ENCODE data around the gene MAP2K5.
"Not testable (repeated sequence)": the region's sequence is repeated elsewhere in the genome, so short reads cannot be mapped to it uniquely, and the experiment has no call there.

The MAP2K5 gene

GRCh38 chr15:67601073-67601472 is 58.6 kb downstream of the MAP2K5 start:
- DNase-seq (ENCODE audit: low spot score): no peak

DNA sequence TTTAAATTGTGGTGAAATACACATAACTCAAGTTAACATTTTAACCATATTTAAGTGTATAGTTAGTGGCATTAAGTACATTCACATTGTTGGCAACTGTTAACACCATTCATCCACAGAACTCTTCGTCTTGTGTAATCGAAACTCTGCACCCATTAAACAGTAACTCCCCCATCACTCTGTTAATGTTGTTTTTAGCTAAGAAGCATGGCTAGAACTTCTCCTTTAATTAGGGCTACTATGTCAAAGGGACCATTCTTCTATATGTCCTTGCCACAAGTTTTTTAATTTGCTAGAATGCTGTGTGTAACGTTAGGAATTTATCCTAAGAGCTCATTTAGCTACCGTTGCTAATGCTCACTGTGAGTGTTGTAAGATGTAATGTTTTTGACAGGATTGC is 60.6 kb downstream of the MAP2K5 start:
- no peak for DNase-seq (ENCODE audit: low spot score)

DNA sequence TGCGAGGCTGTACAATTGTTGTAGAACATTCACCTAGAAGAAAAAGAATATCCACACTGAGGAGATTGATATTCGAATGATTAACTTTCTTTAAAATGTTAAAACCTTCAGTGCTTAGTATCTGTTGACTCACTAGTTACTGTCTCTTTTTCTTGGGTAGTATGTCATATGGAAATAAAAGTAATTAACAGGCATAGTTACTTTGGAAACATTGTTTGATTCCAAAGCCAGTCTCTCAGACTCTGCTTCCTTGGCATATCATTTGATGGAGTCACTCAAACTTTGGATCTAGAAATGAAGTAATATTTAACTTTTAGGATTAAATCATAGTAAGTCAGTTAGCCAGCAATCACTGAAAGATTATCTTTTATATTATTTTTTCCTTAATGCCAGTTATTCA is 63.4 kb downstream of the MAP2K5 start:
- DNase-seq (ENCODE audit: low spot score): no peak

GRCh38 chr15:67606742-67607141 is 64.2 kb downstream of the MAP2K5 start:
- DNase-seq (ENCODE audit: low spot score): no peak

GRCh38 chr15:67607329-67607728 is 64.8 kb downstream of the MAP2K5 start:
- DNase-seq (ENCODE audit: low spot score): no peak

- DNase-seq (ENCODE audit: low spot score): no peak
Measured at GRCh38 chr15:67607959-67608637, 65.6 kb downstream of the MAP2K5 start.

DNA sequence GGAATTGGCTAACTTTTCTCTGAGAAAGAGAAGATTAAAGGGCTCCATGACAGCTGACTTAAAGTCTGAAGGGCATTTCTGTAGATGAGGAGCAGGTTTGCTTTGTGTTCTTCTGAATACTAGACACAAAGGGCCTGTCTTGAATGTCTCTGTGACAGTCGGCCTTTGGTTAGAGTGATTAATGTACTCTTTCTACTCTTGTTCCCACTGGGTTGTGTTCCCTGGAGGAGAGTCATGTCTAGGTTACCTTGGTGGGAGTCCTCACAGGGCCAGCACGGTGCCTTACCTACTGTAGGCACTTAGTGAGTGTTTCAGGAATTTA is 66.1 kb downstream of the MAP2K5 start:
- no peak for DNase-seq (ENCODE audit: low spot score)

- no peak for DNase-seq (ENCODE audit: low spot score)
Measured at GRCh38 chr15:67611370-67612369, 69.2 kb downstream of the MAP2K5 start.

DNA sequence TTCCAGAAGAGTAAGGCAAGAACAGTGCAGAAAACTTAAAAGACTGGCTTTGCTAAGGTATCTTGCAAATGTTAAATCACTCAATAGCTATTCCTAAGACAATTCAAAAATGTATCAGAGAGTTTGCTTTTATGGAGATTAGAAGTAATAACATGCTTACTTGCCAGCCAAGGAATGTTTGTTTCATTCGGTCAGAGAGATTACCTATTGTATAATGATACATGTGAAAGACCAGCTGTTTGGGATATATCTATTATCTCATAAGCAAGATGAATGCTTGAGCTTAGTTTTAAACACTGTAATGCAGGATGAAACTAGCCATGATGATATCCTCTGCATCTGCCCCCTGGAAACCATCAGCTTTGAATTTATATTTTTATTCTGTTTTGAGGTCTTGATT is 70.7 kb downstream of the MAP2K5 start:
- DNase-seq (ENCODE audit: low spot score): no peak

DNA sequence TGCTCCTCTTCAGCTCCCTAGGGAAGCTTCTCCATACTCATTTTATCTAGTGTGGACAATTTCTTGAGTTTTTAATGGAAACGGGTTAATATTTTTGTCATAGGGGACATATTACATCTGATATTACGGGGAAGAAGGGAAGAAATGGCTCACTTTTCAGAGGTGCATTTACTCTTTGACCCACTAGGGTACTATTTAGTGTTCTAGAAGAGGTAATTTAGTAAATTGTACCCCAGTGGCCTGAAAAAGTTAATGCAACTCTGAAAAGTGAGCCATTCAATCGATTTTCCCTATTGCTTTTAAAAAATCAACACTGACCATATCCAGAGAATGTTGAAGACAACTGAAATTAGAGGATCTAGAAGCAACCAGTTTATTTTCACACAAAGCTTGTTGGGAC is 71.2 kb downstream of the MAP2K5 start:
- no peak for DNase-seq (ENCODE audit: low spot score)

GRCh38 chr15:67615131-67615534 is 72.6 kb downstream of the MAP2K5 start:
- DNase-seq (ENCODE audit: low spot score): not testable (repeated sequence)

GRCh38 chr15:67618297-67618696 is 75.8 kb downstream of the MAP2K5 start:
- DNase-seq (ENCODE audit: low spot score): no peak

GRCh38 chr15:67622110-67622509 is 79.6 kb downstream of the MAP2K5 start:
- no peak for DNase-seq (ENCODE audit: low spot score)

DNA sequence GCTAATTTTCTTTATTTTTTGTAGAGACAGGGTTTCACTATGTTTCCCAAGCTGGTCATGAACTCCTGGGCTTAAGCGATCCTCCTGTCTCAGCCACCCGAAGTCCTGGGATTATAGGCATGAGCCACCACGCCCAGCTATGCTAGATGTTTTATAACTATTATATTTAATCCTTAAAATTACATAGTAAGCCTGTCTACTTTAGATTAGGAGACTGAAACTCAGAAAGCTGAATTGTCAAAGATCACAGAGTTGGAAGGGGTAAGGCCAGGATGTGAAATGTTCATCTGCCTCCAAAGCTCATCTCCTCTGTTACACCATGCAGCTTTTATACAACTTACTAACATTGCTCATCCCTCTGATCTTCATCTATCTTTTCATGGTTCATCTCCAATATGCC is 89.8 kb downstream of the MAP2K5 start:
- DNase-seq (ENCODE audit: low spot score): no peak

DNA sequence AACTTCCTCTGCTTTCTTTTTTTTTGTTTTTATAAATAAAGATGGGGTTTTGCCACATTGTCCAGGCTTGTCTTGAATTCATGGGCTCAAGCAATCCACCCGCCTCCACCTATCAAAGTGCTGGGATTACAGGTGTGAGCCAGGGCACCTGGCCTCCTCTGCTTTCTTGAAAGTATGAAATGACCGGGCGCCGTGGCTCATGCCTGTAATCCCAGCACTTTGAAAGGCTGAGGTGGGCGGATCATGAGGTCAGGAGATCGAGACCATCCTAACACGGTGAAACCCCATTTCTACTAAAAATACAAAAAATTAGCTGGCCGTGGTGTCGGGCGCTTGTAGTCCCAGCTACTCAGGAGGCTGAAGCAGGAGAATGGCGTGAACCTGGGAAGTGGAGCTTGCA is 93.4 kb downstream of the MAP2K5 start:
- DNase-seq (ENCODE audit: low spot score): not testable (repeated sequence)

DNA sequence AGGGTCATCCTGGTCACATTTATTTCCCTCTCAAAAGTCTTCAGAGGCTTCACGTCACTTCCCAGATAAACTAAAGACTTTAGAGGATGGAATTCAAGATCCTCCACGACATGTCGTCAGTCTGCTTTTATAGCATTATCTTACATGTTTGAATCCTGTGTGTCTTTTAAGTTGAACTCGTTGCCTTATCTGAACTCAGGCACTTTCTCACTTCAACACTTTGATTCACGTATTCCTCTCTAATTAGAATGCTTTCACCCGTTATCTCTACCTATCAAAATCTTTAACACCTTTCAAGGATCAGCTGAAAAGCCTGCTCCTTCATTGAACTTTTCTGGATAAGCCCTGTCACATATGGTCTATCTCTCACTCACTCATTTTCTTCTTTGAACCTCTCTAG is 97.1 kb downstream of the MAP2K5 start:
- no peak for DNase-seq (ENCODE audit: low spot score)

DNA sequence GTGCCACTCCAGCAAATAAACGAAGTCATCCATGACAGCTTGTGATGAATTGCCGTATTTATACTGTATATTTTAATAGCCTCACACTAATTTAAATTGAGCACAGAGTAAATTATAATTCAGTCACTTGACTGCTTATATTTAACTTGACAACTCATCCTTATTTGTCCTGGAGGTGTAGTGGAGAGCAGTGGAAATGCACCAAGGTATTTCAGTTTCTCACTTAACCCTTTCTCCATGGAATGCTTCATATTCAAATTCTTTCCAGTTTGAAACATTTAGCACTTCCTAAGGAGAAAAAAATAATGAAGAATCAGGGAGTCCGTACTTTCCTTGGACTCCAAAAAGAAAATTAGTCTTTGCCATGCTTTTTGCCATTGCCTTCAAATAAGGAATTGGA is 99.0 kb downstream of the MAP2K5 start:
- no peak for DNase-seq (ENCODE audit: low spot score)

DNA sequence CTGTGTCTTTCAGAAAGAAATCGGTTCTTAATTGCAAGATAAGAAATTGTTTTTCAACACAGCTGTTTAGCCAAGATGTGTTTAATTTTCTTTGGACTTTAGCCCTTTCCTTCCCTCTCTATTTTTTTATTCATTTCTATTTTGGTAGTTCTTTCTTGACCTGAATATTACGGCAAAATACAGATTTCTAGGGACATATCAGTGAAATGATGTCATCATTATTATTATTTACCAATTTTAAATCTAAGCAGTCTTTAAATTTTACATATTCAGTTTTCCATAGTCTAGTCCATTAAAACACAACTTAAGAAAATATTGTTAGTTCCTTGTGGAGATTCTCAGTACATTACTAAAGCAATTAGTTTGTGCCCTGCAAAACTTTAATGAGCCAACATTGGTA is 104.3 kb downstream of the MAP2K5 start:
- DNase-seq (ENCODE audit: low spot score): no peak

DNA sequence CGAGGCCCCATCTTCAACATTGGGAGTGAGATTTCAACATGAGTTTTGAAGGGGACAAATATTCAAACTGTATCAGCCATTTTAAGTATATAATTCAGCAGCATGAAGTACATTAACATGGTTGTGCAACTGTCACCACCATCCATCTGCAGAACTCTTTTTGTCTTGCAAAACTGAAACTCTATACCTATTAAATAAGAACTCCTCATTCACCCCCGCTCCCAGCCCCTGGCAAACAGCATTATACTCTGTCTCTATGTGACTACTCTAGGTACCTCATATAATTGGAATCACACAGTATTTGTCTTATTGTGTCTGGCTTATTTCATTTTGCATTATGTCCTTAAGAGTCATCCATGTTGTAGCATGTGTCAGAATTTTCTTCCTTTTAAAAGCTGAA is 110.1 kb downstream of the MAP2K5 start:
- no peak for DNase-seq (ENCODE audit: low spot score)

GRCh38 chr15:67660446-67660845 is 117.9 kb downstream of the MAP2K5 start:
- no peak for DNase-seq (ENCODE audit: low spot score)

DNA sequence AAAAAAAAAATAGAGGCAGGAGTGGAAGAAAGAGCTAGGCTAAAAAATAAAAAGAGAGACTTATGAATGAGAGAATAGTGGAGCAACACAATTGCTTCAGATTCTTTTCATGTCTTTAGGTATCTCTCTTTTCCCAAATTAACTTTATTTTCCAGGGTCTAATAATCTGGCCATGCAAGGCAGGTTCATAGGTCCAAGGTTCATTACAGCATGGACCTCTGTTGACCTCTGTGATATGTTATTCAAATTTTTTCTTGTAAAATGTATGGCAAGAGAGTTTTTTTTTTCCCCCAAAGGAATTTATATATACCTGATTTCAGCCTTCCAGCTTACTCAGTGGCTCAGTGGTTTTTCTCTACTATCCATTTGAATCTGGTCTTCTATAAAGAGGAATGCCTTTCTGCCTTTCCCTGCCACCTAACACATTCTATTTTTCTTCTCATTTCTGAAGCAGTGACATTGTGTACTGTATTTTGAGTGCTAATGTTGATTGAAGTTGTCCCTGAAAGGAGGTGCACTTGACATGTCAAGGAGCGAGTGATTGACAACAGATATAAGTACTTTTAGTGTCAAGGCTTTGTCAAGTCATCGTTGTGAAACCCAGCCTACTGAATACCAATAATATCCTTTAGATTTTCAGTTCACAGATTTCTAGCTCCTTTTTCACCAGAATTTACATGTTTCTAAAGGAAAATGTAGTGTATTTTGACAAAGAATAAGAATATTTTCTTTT is 118.5 kb downstream of the MAP2K5 start:
- no peak for DNase-seq (ENCODE audit: low spot score)

DNA sequence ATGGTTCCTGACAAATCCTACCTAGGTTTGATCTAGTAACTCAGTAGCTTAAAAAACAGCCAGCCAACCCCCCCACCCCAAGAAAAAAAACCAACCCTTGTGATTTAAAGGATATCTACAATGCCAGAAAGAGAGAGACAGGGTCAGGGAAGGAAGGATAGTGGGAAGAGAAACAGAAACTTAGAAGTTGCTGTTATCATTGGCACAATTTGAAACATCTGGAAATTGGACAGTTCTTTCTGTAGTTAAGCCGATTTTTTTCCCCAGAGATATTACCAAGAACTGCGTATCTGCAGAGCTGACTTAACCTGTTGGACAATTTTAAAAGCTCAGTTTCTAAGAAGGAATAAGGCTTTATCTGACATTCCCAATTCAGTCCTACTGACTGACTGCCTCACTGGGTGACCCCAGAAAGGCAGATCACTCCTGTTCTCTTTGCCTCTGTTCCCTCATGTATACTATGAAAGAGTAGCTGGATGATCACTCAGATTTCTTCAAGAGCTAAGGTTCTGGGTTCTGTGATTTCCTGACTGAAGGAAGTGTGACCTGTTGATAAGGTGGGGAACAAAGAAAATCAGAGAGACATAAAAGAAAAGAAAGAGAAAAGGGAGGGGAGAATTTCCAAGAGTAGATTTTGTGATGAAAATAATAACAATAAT is 128.3 kb downstream of the MAP2K5 start:
- DNase-seq (ENCODE audit: low spot score): no peak
